Smooth muscle cell (in vitro differentiated cells): ENCODE data around the gene SOD3. TPM values are rescaled to one million over a fixed set of nuclear protein-coding genes. Genes with fewer than 3 reads are reported as not detected.

Experiments used
- DNase-seq: peaks from one replicate; lab custom pipeline; 2025; ENCODE audit not compliant: unreplicated experiment; lab: John Stamatoyannopoulos, UW
- H2AFZ ChIP-seq: fragments of 200-600 bp; sonication (generic); 2 replicates; pipeline ENCODE4 v1.6.0; 2016; ENCODE audit warnings: antibody characterized with exemption, low read depth, mild to moderate bottlenecking
- H3F3A ChIP-seq: fragments of 200-600 bp; sonication (generic); 2 replicates; pipeline ENCODE4 v1.6.0; 2017; ENCODE audit warnings: antibody characterized with exemption, low read depth
- H3K27ac ChIP-seq: fragments of 200-600 bp; sonication (generic); 2 replicates; pipeline ENCODE4 v1.5.1; 2016; ENCODE audit warnings: low read depth, mild to moderate bottlenecking
- H3K27me3 ChIP-seq: fragments of 200-600 bp; sonication (generic); 2 replicates; pipeline ENCODE4 v1.6.1; 2016; ENCODE audit warnings: low read depth, mild to moderate bottlenecking
- H3K36me3 ChIP-seq: fragments of 200-600 bp; sonication (generic); 2 replicates; pipeline ENCODE4 v1.5.1; 2016; ENCODE audit warnings: low read depth
- H3K4me1 ChIP-seq: fragments of 200-600 bp; sonication (generic); 2 replicates; pipeline ENCODE4 v1.5.1; 2016; ENCODE audit warnings: low read depth
- H3K4me2 ChIP-seq: fragments of 200-600 bp; sonication (generic); 2 replicates; pipeline ENCODE4 v1.6.0; 2016; ENCODE audit warnings: mild to moderate bottlenecking
- H3K4me3 ChIP-seq: fragments of 200-600 bp; sonication (generic); 2 replicates; pipeline ENCODE4 v1.5.1; 2016; ENCODE audit warnings: mild to moderate bottlenecking
- H3K79me2 ChIP-seq: fragments of 200-600 bp; sonication (generic); 2 replicates; pipeline ENCODE4 v1.6.0; 2016; ENCODE audit warnings: low read depth, mild to moderate bottlenecking
- H3K9ac ChIP-seq: fragments of 200-600 bp; sonication (generic); 2 replicates; pipeline ENCODE4 v1.6.0; 2016; ENCODE audit warnings: low read depth
- H3K9me3 ChIP-seq: fragments of 200-600 bp; sonication (generic); replicated peaks from 2 replicates; pipeline ENCODE4 v1.5.1; 2016; ENCODE audit warnings: low read depth
- H4K20me1 ChIP-seq: fragments of 200-600 bp; sonication (generic); 2 replicates; pipeline ENCODE4 v1.6.0; 2016; ENCODE audit warnings: low read depth
- CTCF ChIP-seq: fragments of 200-600 bp; sonication (generic); IDR thresholded peaks from 2 replicates; pipeline ENCODE4 v1.5.1; 2017; ENCODE audit warnings: borderline replicate concordance, mild to moderate bottlenecking, antibody characterized with exemption; ENCODE audit not compliant: insufficient read depth, poor library complexity, severe bottlenecking
- WGBS: methylation state at CpG from one replicate; pipeline ENCODE4 v1.1.7; 2016; ENCODE audit warnings: low lambda C conversion rate; 5-methylcytosine and 5-hydroxymethylcytosine counted together
- polyA plus RNA-seq: library from polyadenylated mRNA; unstranded; fragments of >200 nt; fragmentation: Nextera tagmentation; extraction: Ambion mirVana; gene quantifications from 2 replicates; pipeline ENCODE4 v1.2.1, GENCODE V29; 2016
- total RNA-seq: library from RNA; depleted of rRNA; stranded (reverse); fragments of >200 nt; gene quantifications from 2 replicates; pipeline ENCODE4 v1.2.3, GENCODE V29; 2014

Gene SOD3
- total and polyA plus RNA-seq, 2 experiments from 2014 or later: 24.4 to 71.9 TPM

- Histone ChIP-seq H3K36me3 (no peaks in the 10 kb centered on the region), H3K4me2 (peak overlapping the region; percentile 0), H2AFZ (peak overlapping the region; percentile 49), H3K4me3 (no peak overlapping the region), H3K4me1 (peaks cover 4% of the 10 kb centered on the region), H3K9me3 (no peaks in the 10 kb centered on the region), H3K27me3 (no peaks in the 10 kb centered on the region), H3K79me2 (no peaks in the 10 kb centered on the region), H4K20me1 (no peaks in the 10 kb centered on the region), H3K9ac (no peak overlapping the region), H3F3A (peaks cover 17% of the 10 kb centered on the region), H3K27ac (no peak overlapping the region)
- no peak for TF ChIP-seq CTCF
- 56% methylated on average over 6 of the region's 6 CpGs for WGBS
- DNase-seq: no peak
These were observed 13.2 kb upstream of the SOD3 start for GRCh38 chr4:24781999-24782745.

GRCh38 chr4:24783506-24783905 is 11.9 kb upstream of the SOD3 start:
- Histone ChIP-seq H3F3A (peaks cover 9% of the 10 kb centered on the region), H3K9me3 (no peaks in the 10 kb centered on the region), H3K36me3 (no peaks in the 10 kb centered on the region), H3K9ac (no peak overlapping the region), H3K4me1 (no peaks in the 10 kb centered on the region), H3K27ac (no peak overlapping the region), H3K4me3 (no peak overlapping the region), H3K79me2 (no peaks in the 10 kb centered on the region), H3K4me2 (no peak overlapping the region), H3K27me3 (no peaks in the 10 kb centered on the region), H4K20me1 (no peaks in the 10 kb centered on the region), H2AFZ (no peak overlapping the region)
- WGBS: 80% methylated on average over 3 of the region's 3 CpGs
- TF ChIP-seq CTCF: no peak
- no peak for DNase-seq

- Histone ChIP-seq H3K4me3 (no peak overlapping the region), H4K20me1 (no peaks in the 10 kb centered on the region), H3F3A (peaks cover 9% of the 10 kb centered on the region), H3K4me1 (peaks cover 7% of the 10 kb centered on the region), H3K9ac (no peak overlapping the region), H3K36me3 (no peaks in the 10 kb centered on the region), H2AFZ (no peak overlapping the region), H3K79me2 (no peaks in the 10 kb centered on the region), H3K27ac (no peak overlapping the region), H3K27me3 (no peaks in the 10 kb centered on the region), H3K9me3 (no peaks in the 10 kb centered on the region), H3K4me2 (no peak overlapping the region)
- TF ChIP-seq CTCF: no peak
- DNase-seq: no peak
These were observed 4.3 kb upstream of the SOD3 start for GRCh38 chr4:24791043-24791442.

- H3K9ac ChIP-seq: no peak overlapping the region
- H3K4me1 ChIP-seq: peaks cover 8% of the 10 kb centered on the region
- no peak for DNase-seq
- no peaks in the 10 kb centered on the region for H4K20me1 ChIP-seq
- 80% methylated on average over 4 of the region's 4 CpGs for whole genome bisulfite sequencing
- peaks cover 9% of the 10 kb centered on the region for H3F3A ChIP-seq
- no peak overlapping the region for H3K4me3 ChIP-seq
- H3K9me3 ChIP-seq: no peaks in the 10 kb centered on the region
- H3K79me2 ChIP-seq: no peaks in the 10 kb centered on the region
- no peak overlapping the region for H3K4me2 ChIP-seq
- no peaks in the 10 kb centered on the region for H3K27me3 ChIP-seq
- H3K27ac ChIP-seq: no peak overlapping the region
- no peaks in the 10 kb centered on the region for H3K36me3 ChIP-seq
- H2AFZ ChIP-seq: no peak overlapping the region
- no peak for TF ChIP-seq CTCF
These were observed 2.8 kb upstream of the SOD3 start for GRCh38 chr4:24792552-24792951.
